ENCODE measurements around the gene KCNJ8.

Gene KCNJ8

GRCh38 chr12:21766403-21766802 is 8.1 kb downstream of the KCNJ8 start:
- Mint-ChIP-seq H3K4me1 (ENCODE audit: low read depth) (no peaks in the 10 kb centered on the region), H3K27me3 (peaks cover 16% of the 10 kb centered on the region)

GRCh38 chr12:21764950-21765349 is 9.6 kb downstream of the KCNJ8 start:
- no peak for DNase-seq
- H3K27ac Mint-ChIP-seq = no peak overlapping the region
- peaks cover 13% of the 10 kb centered on the region for H3K27me3 Mint-ChIP-seq
- no peaks in the 10 kb centered on the region for H3K4me1 Mint-ChIP-seq (ENCODE audit: low read depth)
- no peaks in the 10 kb centered on the region for H3K9me3 Mint-ChIP-seq
- no peak overlapping the region for H3K4me3 Mint-ChIP-seq
- no peaks in the 10 kb centered on the region for H3K36me3 Mint-ChIP-seq (ENCODE audit: low read depth)

More at GRCh38 chr12:21766403-21766802, 8.1 kb downstream of the KCNJ8 start:
- Mint-ChIP-seq H3K9me3 (no peaks in the 10 kb centered on the region), H3K36me3 (ENCODE audit: low read depth) (no peaks in the 10 kb centered on the region), H3K4me3 (no peak overlapping the region), H3K27ac (no peak overlapping the region)
- DNase-seq = no peak

GRCh38 chr12:21764065-21764464 is 10.4 kb downstream of the KCNJ8 start:
- Mint-ChIP-seq H3K4me1 (ENCODE audit: low read depth) (no peaks in the 10 kb centered on the region), H3K4me3 (no peak overlapping the region), H3K36me3 (ENCODE audit: low read depth) (no peaks in the 10 kb centered on the region), H3K27me3 (peaks cover 13% of the 10 kb centered on the region), H3K27ac (no peak overlapping the region), H3K9me3 (no peaks in the 10 kb centered on the region)
- DNase-seq = no peak

- H3K27ac Mint-ChIP-seq = no peak overlapping the region
- H3K9me3 Mint-ChIP-seq = no peaks in the 10 kb centered on the region
- DNase-seq = no peak
- no peaks in the 10 kb centered on the region for H3K36me3 Mint-ChIP-seq (ENCODE audit: low read depth)
- H3K4me3 Mint-ChIP-seq = no peak overlapping the region
- no peaks in the 10 kb centered on the region for H3K4me1 Mint-ChIP-seq (ENCODE audit: low read depth)
- peaks cover 13% of the 10 kb centered on the region for H3K27me3 Mint-ChIP-seq
Observed at GRCh38 chr12:21763531-21763930, 11.0 kb downstream of the KCNJ8 start.

- DNase-seq = no peak
- H3K4me3 Mint-ChIP-seq = no peak overlapping the region
- peaks cover 11% of the 10 kb centered on the region for H3K27me3 Mint-ChIP-seq
- H3K27ac Mint-ChIP-seq = no peak overlapping the region
- no peaks in the 10 kb centered on the region for H3K4me1 Mint-ChIP-seq (ENCODE audit: low read depth)
- H3K36me3 Mint-ChIP-seq (ENCODE audit: low read depth) = no peaks in the 10 kb centered on the region
- H3K9me3 Mint-ChIP-seq = no peaks in the 10 kb centered on the region
Observed at GRCh38 chr12:21759737-21760136, 14.8 kb downstream of the KCNJ8 start.

- H3K27me3 Mint-ChIP-seq = peaks cover 16% of the 10 kb centered on the region
- DNase-seq = no peak
- H3K9me3 Mint-ChIP-seq = no peaks in the 10 kb centered on the region
- H3K4me3 Mint-ChIP-seq = no peak overlapping the region
- no peak overlapping the region for H3K27ac Mint-ChIP-seq
- H3K4me1 Mint-ChIP-seq (ENCODE audit: low read depth) = no peaks in the 10 kb centered on the region
- no peaks in the 10 kb centered on the region for H3K36me3 Mint-ChIP-seq (ENCODE audit: low read depth)
Observed at GRCh38 chr12:21757735-21758134, 16.8 kb downstream of the KCNJ8 start.

GRCh38 chr12:21756699-21757098 is 17.8 kb downstream of the KCNJ8 start:
- no peak overlapping the region for H3K4me3 Mint-ChIP-seq
- no peaks in the 10 kb centered on the region for H3K36me3 Mint-ChIP-seq (ENCODE audit: low read depth)
- DNase-seq = no peak
- peaks cover 13% of the 10 kb centered on the region for H3K27me3 Mint-ChIP-seq
- no peaks in the 10 kb centered on the region for H3K9me3 Mint-ChIP-seq
- no peak overlapping the region for H3K27ac Mint-ChIP-seq
- no peaks in the 10 kb centered on the region for H3K4me1 Mint-ChIP-seq (ENCODE audit: low read depth)

- Mint-ChIP-seq H3K9me3 (no peaks in the 10 kb centered on the region), H3K27ac (no peak overlapping the region), H3K27me3 (peaks cover 38% of the 10 kb centered on the region), H3K36me3 (ENCODE audit: low read depth) (no peaks in the 10 kb centered on the region), H3K4me3 (no peak overlapping the region), H3K4me1 (ENCODE audit: low read depth) (no peaks in the 10 kb centered on the region)
- no peak for DNase-seq
Observed at GRCh38 chr12:21751517-21751916, 23.0 kb downstream of the KCNJ8 start.

GRCh38 chr12:21745258-21745657 is 29.2 kb downstream of the KCNJ8 start:
- H3K27ac Mint-ChIP-seq = no peak overlapping the region
- H3K9me3 Mint-ChIP-seq = peaks cover 4% of the 10 kb centered on the region
- H3K4me1 Mint-ChIP-seq (ENCODE audit: low read depth) = no peaks in the 10 kb centered on the region
- no peak overlapping the region for H3K4me3 Mint-ChIP-seq
- H3K27me3 Mint-ChIP-seq = peaks cover 41% of the 10 kb centered on the region
- DNase-seq = no peak
- no peaks in the 10 kb centered on the region for H3K36me3 Mint-ChIP-seq (ENCODE audit: low read depth)

- H3K9me3 Mint-ChIP-seq = no peaks in the 10 kb centered on the region
- no peak overlapping the region for H3K27ac Mint-ChIP-seq
- H3K36me3 Mint-ChIP-seq (ENCODE audit: low read depth) = no peaks in the 10 kb centered on the region
- no peak for DNase-seq
- H3K27me3 Mint-ChIP-seq = peaks cover 23% of the 10 kb centered on the region
- H3K4me1 Mint-ChIP-seq (ENCODE audit: low read depth) = no peaks in the 10 kb centered on the region
- no peak overlapping the region for H3K4me3 Mint-ChIP-seq
Observed at GRCh38 chr12:21731144-21731543, 43.4 kb downstream of the KCNJ8 start.

- Mint-ChIP-seq H3K27me3 (no peaks in the 10 kb centered on the region), H3K4me3 (no peak overlapping the region), H3K4me1 (ENCODE audit: low read depth) (no peaks in the 10 kb centered on the region), H3K36me3 (ENCODE audit: low read depth) (no peaks in the 10 kb centered on the region), H3K27ac (no peak overlapping the region), H3K9me3 (no peaks in the 10 kb centered on the region)
- DNase-seq = no peak
Observed at GRCh38 chr12:21725731-21726130, 48.8 kb downstream of the KCNJ8 start.

GRCh38 chr12:21718944-21719650 is 55.4 kb downstream of the KCNJ8 start:
- Mint-ChIP-seq H3K36me3 (ENCODE audit: low read depth) (no peaks in the 10 kb centered on the region), H3K4me3 (no peak overlapping the region), H3K27me3 (peaks cover 7% of the 10 kb centered on the region), H3K4me1 (ENCODE audit: low read depth) (peaks cover 2% of the 10 kb centered on the region), H3K27ac (no peak overlapping the region), H3K9me3 (no peaks in the 10 kb centered on the region)
- no peak for DNase-seq

GRCh38 chr12:21718403-21718802 is 56.1 kb downstream of the KCNJ8 start:
- Mint-ChIP-seq H3K4me1 (ENCODE audit: low read depth) (peaks cover 2% of the 10 kb centered on the region), H3K4me3 (no peak overlapping the region), H3K27ac (no peak overlapping the region), H3K27me3 (peaks cover 11% of the 10 kb centered on the region), H3K36me3 (ENCODE audit: low read depth) (no peaks in the 10 kb centered on the region), H3K9me3 (no peaks in the 10 kb centered on the region)
- no peak for DNase-seq

GRCh38 chr12:21717767-21718166 is 56.7 kb downstream of the KCNJ8 start:
- Mint-ChIP-seq H3K4me3 (no peak overlapping the region), H3K4me1 (ENCODE audit: low read depth) (peaks cover 2% of the 10 kb centered on the region), H3K27ac (no peak overlapping the region), H3K9me3 (no peaks in the 10 kb centered on the region), H3K36me3 (ENCODE audit: low read depth) (no peaks in the 10 kb centered on the region), H3K27me3 (peaks cover 13% of the 10 kb centered on the region)
- DNase-seq = no peak

- peaks cover 7% of the 10 kb centered on the region for H3K4me1 Mint-ChIP-seq (ENCODE audit: low read depth)
- H3K27me3 Mint-ChIP-seq = peaks cover 17% of the 10 kb centered on the region
- no peaks in the 10 kb centered on the region for H3K36me3 Mint-ChIP-seq (ENCODE audit: low read depth)
Observed at GRCh38 chr12:21715386-21715785, 59.1 kb downstream of the KCNJ8 start.

More at GRCh38 chr12:21715386-21715785, 59.1 kb downstream of the KCNJ8 start:
- Mint-ChIP-seq H3K27ac (no peak overlapping the region), H3K4me3 (no peak overlapping the region), H3K9me3 (no peaks in the 10 kb centered on the region)
- no peak for DNase-seq
